ENCODE results near the gene TMEM198.

GRCh38 chr2:219563271-219563928 is 19.6 kb downstream of the TMEM198 start:
- TF ChIP-seq, protein P1, sequence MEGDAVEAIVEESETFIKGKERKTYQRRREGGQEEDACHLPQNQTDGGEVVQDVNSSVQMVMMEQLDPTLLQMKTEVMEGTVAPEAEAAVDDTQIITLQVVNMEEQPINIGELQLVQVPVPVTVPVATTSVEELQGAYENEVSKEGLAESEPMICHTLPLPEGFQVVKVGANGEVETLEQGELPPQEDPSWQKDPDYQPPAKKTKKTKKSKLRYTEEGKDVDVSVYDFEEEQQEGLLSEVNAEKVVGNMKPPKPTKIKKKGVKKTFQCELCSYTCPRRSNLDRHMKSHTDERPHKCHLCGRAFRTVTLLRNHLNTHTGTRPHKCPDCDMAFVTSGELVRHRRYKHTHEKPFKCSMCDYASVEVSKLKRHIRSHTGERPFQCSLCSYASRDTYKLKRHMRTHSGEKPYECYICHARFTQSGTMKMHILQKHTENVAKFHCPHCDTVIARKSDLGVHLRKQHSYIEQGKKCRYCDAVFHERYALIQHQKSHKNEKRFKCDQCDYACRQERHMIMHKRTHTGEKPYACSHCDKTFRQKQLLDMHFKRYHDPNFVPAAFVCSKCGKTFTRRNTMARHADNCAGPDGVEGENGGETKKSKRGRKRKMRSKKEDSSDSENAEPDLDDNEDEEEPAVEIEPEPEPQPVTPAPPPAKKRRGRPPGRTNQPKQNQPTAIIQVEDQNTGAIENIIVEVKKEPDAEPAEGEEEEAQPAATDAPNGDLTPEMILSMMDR (conservative IDR thresholded peaks at IDR 0.05 in 1 of 2, IDR thresholded peaks at IDR 0.05 in 1 of 2; ENCODE audit: extremely low read depth in 1 of 2, insufficient read depth in 1 of 2, low read depth in 1 of 2, low read length in 2 of 2): no peak
- no peak for TF ChIP-seq EZH2 (IDR thresholded peaks at IDR 0.05; ENCODE audit: borderline replicate concordance, low read length)
